Fibroblast of mammary gland (primary cell): Measurements from ENCODE around the gene GPR75.

ENCODE experiments used
- DNase-seq: peaks from one replicate; pipeline ENCODE4 v3.0.0-alpha.2; 2010; ENCODE audit warnings: low read depth
- H3K4me3 ChIP-seq: 2 replicates; pipeline ENCODE4 v1.5.1; 2011; ENCODE audit warnings: low read depth, mild to moderate bottlenecking, low read length, moderate library complexity; ENCODE audit not compliant: control insufficient read depth
- TF ChIP-seq, protein P1 (sequence below): conservative IDR thresholded peaks from 2 replicates; pipeline ENCODE4 v1.5.1; 2011; ENCODE audit warnings: low read depth, low read length, inconsistent platforms; ENCODE audit not compliant: control insufficient read depth, insufficient read depth

Gene GPR75

DNA sequence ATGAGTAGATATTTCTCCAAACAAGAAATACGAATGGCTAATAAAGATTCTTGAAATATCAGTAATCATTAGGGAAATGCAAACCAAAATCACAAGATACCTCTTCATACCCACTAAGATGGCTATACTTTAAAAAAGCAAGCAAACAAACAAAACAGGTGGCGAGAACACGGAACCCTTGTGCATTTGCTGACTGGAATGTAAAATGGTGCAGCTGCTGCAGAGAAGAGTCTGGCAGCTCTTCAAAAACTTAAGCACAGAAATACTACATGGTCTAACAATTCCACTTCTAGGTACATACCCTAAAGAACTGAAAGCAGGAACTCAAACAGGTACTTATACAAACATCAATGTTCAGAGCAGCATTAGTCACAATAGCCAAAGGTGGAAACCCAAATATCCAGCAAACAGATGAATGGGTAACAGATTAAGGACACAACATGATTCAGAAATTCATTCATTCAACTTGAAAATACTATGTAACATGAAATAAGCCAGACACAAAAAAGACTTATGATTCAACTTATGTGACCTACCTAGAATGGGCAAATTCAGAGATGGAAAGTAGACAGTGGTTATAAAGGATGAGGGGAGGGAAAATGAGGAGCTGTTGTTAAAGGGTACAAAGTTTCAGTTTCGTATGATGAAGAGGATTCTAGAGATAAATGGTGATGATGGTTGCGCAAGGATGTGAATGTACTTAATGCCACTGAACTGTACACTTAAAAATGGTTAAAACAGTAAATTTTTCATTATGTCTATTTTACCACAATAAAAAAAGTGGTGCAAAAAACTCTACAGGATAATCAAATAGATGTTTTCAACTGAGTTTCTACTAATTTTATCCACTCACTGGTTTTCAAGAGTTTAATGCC is 26.9 kb upstream of the GPR75 start:
- TF ChIP-seq, protein P1, sequence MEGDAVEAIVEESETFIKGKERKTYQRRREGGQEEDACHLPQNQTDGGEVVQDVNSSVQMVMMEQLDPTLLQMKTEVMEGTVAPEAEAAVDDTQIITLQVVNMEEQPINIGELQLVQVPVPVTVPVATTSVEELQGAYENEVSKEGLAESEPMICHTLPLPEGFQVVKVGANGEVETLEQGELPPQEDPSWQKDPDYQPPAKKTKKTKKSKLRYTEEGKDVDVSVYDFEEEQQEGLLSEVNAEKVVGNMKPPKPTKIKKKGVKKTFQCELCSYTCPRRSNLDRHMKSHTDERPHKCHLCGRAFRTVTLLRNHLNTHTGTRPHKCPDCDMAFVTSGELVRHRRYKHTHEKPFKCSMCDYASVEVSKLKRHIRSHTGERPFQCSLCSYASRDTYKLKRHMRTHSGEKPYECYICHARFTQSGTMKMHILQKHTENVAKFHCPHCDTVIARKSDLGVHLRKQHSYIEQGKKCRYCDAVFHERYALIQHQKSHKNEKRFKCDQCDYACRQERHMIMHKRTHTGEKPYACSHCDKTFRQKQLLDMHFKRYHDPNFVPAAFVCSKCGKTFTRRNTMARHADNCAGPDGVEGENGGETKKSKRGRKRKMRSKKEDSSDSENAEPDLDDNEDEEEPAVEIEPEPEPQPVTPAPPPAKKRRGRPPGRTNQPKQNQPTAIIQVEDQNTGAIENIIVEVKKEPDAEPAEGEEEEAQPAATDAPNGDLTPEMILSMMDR, result no peak

DNA sequence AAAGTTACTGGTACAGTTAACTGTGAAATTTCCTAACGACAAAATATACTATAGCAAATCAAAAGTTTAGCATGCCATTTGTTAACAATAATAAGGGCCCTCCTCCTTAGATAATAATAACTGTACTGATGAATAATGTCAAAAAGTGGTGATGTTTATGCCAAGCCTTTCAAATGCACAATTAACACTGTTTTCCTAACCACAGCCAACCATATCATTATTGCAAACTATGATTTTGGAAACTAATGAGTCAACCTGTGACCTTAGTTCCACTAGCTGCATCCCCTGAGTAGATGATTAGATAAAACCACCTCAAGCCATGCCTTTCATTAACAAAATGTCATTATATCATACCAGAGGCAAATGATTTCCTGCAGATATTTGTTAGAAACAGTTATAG is 25.1 kb upstream of the GPR75 start:
- H3K4me3 ChIP-seq, result no peak overlapping the region
- DNase-seq, result no peak
- TF ChIP-seq, protein P1, result no peak

More for the DNA sequence above, 26.9 kb upstream of the GPR75 start:
- H3K4me3 ChIP-seq, result no peak overlapping the region
- no peak for DNase-seq

DNA sequence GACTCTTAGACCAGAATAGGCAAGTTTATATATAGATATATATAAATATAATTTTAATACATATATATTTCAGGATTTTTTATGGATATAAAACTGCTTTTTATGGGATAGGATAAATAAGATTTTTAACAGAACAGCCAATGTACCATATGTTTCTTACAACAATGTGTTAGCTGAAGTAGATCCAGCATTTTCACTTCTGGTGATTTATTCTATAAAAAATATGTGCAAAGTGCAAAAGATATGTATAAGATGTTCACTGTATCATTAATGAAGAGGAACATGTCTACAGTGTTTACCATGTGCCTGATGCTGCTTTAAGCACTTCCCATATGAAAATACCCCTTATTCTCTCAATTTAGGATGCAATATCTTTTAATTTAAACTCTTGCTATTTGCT is 22.2 kb upstream of the GPR75 start:
- TF ChIP-seq, protein P1, result no peak
- no peak for DNase-seq
- H3K4me3 ChIP-seq, result no peak overlapping the region

DNA sequence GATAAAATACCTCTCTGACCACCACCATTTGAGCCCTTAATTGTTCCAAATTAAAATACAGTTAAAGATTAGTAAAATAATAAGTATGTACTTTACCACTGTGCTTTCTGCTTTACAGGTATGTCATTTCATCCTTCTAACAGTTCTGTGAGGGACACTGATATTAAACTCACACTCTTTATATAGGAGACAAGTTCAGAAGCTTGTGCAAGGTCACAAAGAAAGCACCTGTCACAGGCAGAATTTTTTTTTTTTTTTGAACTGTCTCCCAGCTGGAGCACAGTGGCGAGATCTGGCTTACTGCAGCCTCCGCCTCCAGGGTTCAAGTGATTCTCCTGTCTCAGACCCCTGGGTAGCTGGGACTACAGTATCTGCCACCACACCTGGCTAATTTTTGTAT is 21.6 kb upstream of the GPR75 start:
- H3K4me3 ChIP-seq, result no peak overlapping the region
- DNase-seq, result no peak
- TF ChIP-seq, protein P1, result no peak

DNA sequence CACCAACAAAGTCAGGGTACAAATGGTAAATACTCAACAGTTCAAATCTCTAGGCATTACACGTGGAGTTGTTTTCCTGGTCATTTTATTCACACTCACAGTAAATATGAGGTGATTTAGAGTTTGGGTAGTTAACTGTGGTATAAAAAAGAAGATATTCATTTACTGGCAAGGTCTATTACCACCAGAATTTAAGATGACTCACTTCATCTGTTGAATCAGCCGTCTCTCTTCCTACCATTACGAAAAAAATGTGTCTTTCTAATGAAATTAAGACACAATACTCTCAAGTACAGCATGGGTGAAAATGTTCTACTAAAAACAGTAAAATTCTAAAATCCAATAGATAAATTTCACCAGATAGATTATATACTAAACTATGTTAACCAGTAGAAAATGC is 21.0 kb upstream of the GPR75 start:
- DNase-seq, result peak; percentile 78
- TF ChIP-seq, protein P1, result no peak
- H3K4me3 ChIP-seq, result no peak overlapping the region

DNA sequence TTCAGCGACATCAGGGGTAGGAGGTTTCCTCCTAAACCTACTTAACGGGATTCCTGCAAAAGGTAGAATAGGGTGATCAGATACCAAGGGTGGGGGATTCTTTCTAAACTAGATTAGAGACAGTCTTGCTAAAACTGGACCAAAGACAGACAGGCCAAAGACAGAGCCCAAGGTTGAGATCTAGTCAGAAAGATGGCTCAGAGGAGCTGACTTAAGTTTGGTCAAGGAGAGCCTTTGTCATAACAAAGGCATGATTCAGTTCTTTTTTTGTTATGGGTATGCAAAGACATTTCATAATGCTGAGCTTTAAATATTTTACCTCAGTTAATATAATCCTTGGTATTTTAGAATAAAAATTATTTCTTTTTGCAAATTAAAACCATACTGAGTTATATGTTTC is 17.8 kb upstream of the GPR75 start:
- H3K4me3 ChIP-seq, result no peak overlapping the region

More for the DNA sequence above, 17.8 kb upstream of the GPR75 start:
- DNase-seq, result peak; percentile 10
- TF ChIP-seq, protein P1, result no peak
